SK-N-SH treated with all-trans-retinoic acid at 6 μM for 48 hours (cell line): ENCODE data around the gene DTNB.

ENCODE experiments used
- ATAC-seq: fragments of 200-7000 bp; cut with Tn5 transposase; 3 replicates; pipeline ENCODE4 v1.9.1; 2020; ENCODE audit warnings: mild to moderate bottlenecking, moderate library complexity
- ARNTL ChIP-seq: fragments of 450-650 bp; formaldehyde crosslinking; IDR thresholded peaks from 2 replicates; pipeline ENCODE4 v1.5.0; 2020; ENCODE audit warnings: low read depth, mild to moderate bottlenecking, moderate library complexity, borderline replicate concordance
- BACH2 ChIP-seq: fragments of 250-450 bp; sonication (Bioruptor Pico); IDR thresholded peaks from 2 replicates; pipeline ENCODE4 v1.9.0; 2021; ENCODE audit warnings: mild to moderate bottlenecking, borderline replicate concordance
- CSDC2 ChIP-seq: fragments of 250-450 bp; sonication (Bioruptor Pico); IDR thresholded peaks from 2 replicates; pipeline ENCODE4 v1.5.0; 2020; ENCODE audit warnings: mild to moderate bottlenecking, moderate library complexity
- ESRRG ChIP-seq: fragments of 250-450 bp; sonication (Bioruptor Pico); IDR thresholded peaks from 2 replicates; pipeline ENCODE4 v1.6.1; 2021; ENCODE audit warnings: mild to moderate bottlenecking
- GLIS3 ChIP-seq: fragments of 250-450 bp; sonication (Bioruptor Pico); IDR thresholded peaks from 2 replicates; pipeline ENCODE4 v1.5.0; 2020; ENCODE audit warnings: mild to moderate bottlenecking, moderate library complexity
- OSR1 ChIP-seq: fragments of 250-450 bp; sonication (Bioruptor Pico); IDR thresholded peaks from 2 replicates; pipeline ENCODE4 v1.8.0; 2022; ENCODE audit warnings: moderate library complexity, mild to moderate bottlenecking, inconsistent platforms
- SNAI2 ChIP-seq: fragments of 250-450 bp; sonication (Bioruptor Pico); IDR thresholded peaks from 2 replicates; pipeline ENCODE4 v1.5.0; 2020; ENCODE audit warnings: mild to moderate bottlenecking, moderate library complexity
- TCF4 ChIP-seq: fragments of 250-450 bp; sonication (Bioruptor Pico); IDR thresholded peaks from 2 replicates; pipeline ENCODE4 v1.8.0; 2021; ENCODE audit warnings: mild to moderate bottlenecking, moderate library complexity, borderline replicate concordance
- TOX ChIP-seq: fragments of 250-450 bp; sonication (Bioruptor Pico); IDR thresholded peaks from 2 replicates; pipeline ENCODE4 v1.8.0; 2021; ENCODE audit warnings: mild to moderate bottlenecking, moderate library complexity, borderline replicate concordance
- ZC3H10 ChIP-seq: fragments of 250-450 bp; sonication (Bioruptor Pico); IDR thresholded peaks from 2 replicates; pipeline ENCODE4 v1.5.1; 2021; ENCODE audit warnings: mild to moderate bottlenecking, moderate library complexity
- ZFP3 ChIP-seq: fragments of 250-450 bp; sonication (Bioruptor Pico); IDR thresholded peaks from 2 replicates; pipeline ENCODE4 v1.5.0; 2020; ENCODE audit warnings: mild to moderate bottlenecking, moderate library complexity
- ZFP30 ChIP-seq: fragments of 450-650 bp; formaldehyde crosslinking; IDR thresholded peaks from 2 replicates; pipeline ENCODE4 v1.5.0; 2022; ENCODE audit warnings: mild to moderate bottlenecking, moderate library complexity
- ZNF565 ChIP-seq: fragments of 450-650 bp; formaldehyde crosslinking; conservative IDR thresholded peaks from 2 replicates; pipeline ENCODE4 v1.5.0; 2020; ENCODE audit warnings: low read depth, mild to moderate bottlenecking, moderate library complexity
- ZNF70 ChIP-seq: fragments of 450-650 bp; formaldehyde crosslinking; IDR thresholded peaks from 2 replicates; pipeline ENCODE4 v1.5.0; 2020; ENCODE audit warnings: mild to moderate bottlenecking, moderate library complexity
- ZNF8 ChIP-seq: fragments of 450-650 bp; formaldehyde crosslinking; IDR thresholded peaks from 2 replicates; pipeline ENCODE4 v1.5.0; 2020; ENCODE audit warnings: mild to moderate bottlenecking, moderate library complexity
- TF ChIP-seq, protein P1 (sequence below): fragments of 250-450 bp; sonication (Bioruptor Pico); IDR thresholded peaks from 2 replicates; pipeline ENCODE4 v1.5.1; 2021; ENCODE audit warnings: mild to moderate bottlenecking, moderate library complexity
- TF ChIP-seq, protein P2 (sequence below): fragments of 250-450 bp; sonication (Bioruptor Pico); IDR thresholded peaks from 2 replicates; pipeline ENCODE4 v1.5.1; 2020; ENCODE audit warnings: low read depth, mild to moderate bottlenecking, moderate library complexity
- TF ChIP-seq, protein P3 (sequence below): fragments of 250-450 bp; sonication (Bioruptor Pico); IDR thresholded peaks from 2 replicates; pipeline ENCODE4 v1.8.0; 2021; ENCODE audit warnings: low read depth, mild to moderate bottlenecking, moderate library complexity, borderline replicate concordance
- TF ChIP-seq, protein P4 (sequence below): fragments of 250-450 bp; sonication (Bioruptor Pico); IDR thresholded peaks from 2 replicates; pipeline ENCODE4 v1.5.0; 2020; ENCODE audit warnings: mild to moderate bottlenecking, moderate library complexity
- TF ChIP-seq, protein P5 (sequence below): fragments of 250-450 bp; sonication (Bioruptor Pico); IDR thresholded peaks from 2 replicates; pipeline ENCODE4 v1.8.0; 2020; ENCODE audit warnings: mild to moderate bottlenecking, moderate library complexity, borderline replicate concordance

Gene DTNB

DNA sequence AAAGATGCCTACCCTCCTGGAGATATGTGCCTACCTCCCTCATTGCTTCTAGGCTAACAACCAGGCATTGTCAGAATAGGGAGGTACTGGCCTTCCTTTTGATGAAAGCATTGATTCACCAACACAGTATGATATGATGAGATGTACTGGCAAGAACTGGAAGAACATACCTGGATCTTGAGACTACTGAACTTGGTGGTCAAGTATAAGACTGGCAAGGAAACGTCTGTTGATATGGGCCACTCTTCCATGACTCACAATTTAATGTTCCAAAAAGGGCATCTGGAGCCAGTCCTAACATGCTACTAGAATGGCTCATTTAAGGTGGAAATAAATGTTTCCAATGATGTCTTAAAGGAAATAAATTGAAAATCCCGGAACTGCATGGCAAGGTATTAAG is 18.1 kb downstream of the DTNB start:
- TF ChIP-seq ZNF70 (CRISPR knock-in tag) (no peak), ZFP3 (no peak), ZNF8 (no peak), ARNTL (CRISPR knock-in tag) (no peak), GLIS3 (CRISPR knock-in tag) (no peak), ZNF565 (CRISPR knock-in tag) (no peak), ZC3H10 (CRISPR knock-in tag) (no peak), CSDC2 (CRISPR knock-in tag) (no peak), BACH2 (CRISPR knock-in tag) (no peak), OSR1 (no peak), SNAI2 (CRISPR knock-in tag) (no peak), ESRRG (CRISPR knock-in tag) (no peak), TOX (no peak), ZFP30 (CRISPR knock-in tag) (no peak)
- TF ChIP-seq, protein P1, sequence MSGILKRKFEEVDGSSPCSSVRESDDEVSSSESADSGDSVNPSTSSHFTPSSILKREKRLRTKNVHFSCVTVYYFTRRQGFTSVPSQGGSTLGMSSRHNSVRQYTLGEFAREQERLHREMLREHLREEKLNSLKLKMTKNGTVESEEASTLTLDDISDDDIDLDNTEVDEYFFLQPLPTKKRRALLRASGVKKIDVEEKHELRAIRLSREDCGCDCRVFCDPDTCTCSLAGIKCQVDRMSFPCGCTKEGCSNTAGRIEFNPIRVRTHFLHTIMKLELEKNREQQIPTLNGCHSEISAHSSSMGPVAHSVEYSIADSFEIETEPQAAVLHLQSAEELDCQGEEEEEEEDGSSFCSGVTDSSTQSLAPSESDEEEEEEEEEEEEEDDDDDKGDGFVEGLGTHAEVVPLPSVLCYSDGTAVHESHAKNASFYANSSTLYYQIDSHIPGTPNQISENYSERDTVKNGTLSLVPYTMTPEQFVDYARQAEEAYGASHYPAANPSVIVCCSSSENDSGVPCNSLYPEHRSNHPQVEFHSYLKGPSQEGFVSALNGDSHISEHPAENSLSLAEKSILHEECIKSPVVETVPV (CRISPR knock-in tag), result no peak
- TF ChIP-seq, protein P2, sequence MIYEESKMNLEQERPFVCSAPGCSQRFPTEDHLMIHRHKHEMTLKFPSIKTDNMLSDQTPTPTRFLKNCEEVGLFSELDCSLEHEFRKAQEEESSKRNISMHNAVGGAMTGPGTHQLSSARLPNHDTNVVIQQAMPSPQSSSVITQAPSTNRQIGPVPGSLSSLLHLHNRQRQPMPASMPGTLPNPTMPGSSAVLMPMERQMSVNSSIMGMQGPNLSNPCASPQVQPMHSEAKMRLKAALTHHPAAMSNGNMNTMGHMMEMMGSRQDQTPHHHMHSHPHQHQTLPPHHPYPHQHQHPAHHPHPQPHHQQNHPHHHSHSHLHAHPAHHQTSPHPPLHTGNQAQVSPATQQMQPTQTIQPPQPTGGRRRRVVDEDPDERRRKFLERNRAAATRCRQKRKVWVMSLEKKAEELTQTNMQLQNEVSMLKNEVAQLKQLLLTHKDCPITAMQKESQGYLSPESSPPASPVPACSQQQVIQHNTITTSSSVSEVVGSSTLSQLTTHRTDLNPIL (CRISPR knock-in tag), result no peak
- TF ChIP-seq, protein P3, sequence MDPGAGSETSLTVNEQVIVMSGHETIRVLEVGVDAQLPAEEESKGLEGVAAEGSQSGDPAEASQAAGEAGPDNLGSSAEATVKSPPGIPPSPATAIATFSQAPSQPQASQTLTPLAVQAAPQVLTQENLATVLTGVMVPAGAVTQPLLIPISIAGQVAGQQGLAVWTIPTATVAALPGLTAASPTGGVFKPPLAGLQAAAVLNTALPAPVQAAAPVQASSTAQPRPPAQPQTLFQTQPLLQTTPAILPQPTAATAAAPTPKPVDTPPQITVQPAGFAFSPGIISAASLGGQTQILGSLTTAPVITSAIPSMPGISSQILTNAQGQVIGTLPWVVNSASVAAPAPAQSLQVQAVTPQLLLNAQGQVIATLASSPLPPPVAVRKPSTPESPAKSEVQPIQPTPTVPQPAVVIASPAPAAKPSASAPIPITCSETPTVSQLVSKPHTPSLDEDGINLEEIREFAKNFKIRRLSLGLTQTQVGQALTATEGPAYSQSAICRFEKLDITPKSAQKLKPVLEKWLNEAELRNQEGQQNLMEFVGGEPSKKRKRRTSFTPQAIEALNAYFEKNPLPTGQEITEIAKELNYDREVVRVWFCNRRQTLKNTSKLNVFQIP (CRISPR knock-in tag), result no peak
- TF ChIP-seq, protein P4, sequence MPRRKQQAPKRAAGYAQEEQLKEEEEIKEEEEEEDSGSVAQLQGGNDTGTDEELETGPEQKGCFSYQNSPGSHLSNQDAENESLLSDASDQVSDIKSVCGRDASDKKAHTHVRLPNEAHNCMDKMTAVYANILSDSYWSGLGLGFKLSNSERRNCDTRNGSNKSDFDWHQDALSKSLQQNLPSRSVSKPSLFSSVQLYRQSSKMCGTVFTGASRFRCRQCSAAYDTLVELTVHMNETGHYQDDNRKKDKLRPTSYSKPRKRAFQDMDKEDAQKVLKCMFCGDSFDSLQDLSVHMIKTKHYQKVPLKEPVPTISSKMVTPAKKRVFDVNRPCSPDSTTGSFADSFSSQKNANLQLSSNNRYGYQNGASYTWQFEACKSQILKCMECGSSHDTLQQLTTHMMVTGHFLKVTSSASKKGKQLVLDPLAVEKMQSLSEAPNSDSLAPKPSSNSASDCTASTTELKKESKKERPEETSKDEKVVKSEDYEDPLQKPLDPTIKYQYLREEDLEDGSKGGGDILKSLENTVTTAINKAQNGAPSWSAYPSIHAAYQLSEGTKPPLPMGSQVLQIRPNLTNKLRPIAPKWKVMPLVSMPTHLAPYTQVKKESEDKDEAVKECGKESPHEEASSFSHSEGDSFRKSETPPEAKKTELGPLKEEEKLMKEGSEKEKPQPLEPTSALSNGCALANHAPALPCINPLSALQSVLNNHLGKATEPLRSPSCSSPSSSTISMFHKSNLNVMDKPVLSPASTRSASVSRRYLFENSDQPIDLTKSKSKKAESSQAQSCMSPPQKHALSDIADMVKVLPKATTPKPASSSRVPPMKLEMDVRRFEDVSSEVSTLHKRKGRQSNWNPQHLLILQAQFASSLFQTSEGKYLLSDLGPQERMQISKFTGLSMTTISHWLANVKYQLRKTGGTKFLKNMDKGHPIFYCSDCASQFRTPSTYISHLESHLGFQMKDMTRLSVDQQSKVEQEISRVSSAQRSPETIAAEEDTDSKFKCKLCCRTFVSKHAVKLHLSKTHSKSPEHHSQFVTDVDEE (CRISPR knock-in tag), result no peak
- TF ChIP-seq, protein P5, sequence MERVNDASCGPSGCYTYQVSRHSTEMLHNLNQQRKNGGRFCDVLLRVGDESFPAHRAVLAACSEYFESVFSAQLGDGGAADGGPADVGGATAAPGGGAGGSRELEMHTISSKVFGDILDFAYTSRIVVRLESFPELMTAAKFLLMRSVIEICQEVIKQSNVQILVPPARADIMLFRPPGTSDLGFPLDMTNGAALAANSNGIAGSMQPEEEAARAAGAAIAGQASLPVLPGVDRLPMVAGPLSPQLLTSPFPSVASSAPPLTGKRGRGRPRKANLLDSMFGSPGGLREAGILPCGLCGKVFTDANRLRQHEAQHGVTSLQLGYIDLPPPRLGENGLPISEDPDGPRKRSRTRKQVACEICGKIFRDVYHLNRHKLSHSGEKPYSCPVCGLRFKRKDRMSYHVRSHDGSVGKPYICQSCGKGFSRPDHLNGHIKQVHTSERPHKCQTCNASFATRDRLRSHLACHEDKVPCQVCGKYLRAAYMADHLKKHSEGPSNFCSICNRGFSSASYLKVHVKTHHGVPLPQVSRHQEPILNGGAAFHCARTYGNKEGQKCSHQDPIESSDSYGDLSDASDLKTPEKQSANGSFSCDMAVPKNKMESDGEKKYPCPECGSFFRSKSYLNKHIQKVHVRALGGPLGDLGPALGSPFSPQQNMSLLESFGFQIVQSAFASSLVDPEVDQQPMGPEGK (CRISPR knock-in tag), result no peak
- no peak for ATAC-seq

DNA sequence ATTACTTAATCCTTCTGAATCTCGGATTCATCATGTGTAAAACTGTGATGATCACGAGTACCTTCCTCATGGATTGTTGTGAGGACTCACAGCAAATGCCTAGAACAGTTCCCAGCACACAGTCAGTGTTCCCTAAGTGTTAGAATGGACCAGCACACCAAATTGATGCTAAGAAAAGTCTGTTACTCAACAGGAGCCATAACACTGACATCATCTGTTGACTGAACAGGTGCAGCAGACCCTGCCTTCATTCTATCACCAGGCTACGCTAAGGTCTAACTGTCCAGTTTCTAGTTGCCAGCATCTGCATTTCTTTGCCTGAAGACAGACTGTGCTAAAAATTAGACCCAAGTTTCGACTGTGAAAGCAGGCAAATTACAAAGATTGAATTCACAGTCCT is 18.6 kb downstream of the DTNB start:
- ATAC-seq, result no peak
- TF ChIP-seq GLIS3 (CRISPR knock-in tag) (no peak), ARNTL (CRISPR knock-in tag) (no peak), ZFP30 (CRISPR knock-in tag) (no peak), CSDC2 (CRISPR knock-in tag) (no peak), SNAI2 (CRISPR knock-in tag) (no peak), TCF4 (CRISPR knock-in tag) (no peak), ZC3H10 (CRISPR knock-in tag) (no peak), TOX (no peak), BACH2 (CRISPR knock-in tag) (no peak)
- TF ChIP-seq, protein P5 (CRISPR knock-in tag), result no peak
- TF ChIP-seq, protein P3 (CRISPR knock-in tag), result no peak
